ENCODE measurements around the gene ALG13.

DNA sequence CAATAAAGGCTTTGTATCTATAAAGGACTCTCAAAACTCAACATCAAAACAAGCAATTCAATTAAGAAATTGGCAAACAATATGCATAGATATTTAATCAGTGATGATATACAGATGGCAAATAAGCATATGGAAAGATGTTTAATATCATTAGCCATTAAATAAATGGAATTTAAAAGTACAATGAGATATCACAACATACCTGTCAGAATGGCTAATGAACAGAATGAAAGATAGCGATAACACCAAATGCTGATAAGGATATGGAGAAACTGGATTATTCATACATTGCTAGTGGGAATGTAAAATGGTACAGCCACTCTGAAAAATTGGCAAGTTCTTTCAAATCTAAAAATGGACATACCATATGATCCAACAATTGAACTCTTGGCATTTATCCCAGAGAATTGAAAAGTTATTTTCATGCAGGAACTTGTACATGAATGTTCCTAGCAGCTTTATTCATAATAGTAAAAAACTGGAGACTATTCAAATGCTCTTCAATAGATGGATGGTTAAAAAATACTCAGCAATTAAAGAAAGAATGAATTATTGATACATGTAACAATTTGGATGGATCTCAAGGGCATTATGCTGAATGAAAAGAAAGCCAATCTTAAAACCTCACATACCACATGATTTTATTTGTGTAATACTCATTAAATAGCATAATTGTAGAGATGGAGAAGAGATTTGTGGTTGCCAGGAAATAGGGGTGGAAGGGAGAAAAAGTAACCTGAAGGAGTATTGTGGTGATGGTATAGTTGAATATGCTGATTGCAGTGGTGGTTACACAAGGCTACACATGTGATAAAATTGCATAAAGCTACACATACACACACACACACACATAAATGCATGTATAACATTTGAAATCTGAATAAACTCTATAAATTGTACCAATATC, 45.9 kb upstream of the ALG13 start:
- TF ChIP-seq, protein P1, sequence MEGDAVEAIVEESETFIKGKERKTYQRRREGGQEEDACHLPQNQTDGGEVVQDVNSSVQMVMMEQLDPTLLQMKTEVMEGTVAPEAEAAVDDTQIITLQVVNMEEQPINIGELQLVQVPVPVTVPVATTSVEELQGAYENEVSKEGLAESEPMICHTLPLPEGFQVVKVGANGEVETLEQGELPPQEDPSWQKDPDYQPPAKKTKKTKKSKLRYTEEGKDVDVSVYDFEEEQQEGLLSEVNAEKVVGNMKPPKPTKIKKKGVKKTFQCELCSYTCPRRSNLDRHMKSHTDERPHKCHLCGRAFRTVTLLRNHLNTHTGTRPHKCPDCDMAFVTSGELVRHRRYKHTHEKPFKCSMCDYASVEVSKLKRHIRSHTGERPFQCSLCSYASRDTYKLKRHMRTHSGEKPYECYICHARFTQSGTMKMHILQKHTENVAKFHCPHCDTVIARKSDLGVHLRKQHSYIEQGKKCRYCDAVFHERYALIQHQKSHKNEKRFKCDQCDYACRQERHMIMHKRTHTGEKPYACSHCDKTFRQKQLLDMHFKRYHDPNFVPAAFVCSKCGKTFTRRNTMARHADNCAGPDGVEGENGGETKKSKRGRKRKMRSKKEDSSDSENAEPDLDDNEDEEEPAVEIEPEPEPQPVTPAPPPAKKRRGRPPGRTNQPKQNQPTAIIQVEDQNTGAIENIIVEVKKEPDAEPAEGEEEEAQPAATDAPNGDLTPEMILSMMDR (IDR thresholded peaks at IDR 0.05), result no peak
- TF ChIP-seq ZFX (IDR thresholded peaks at IDR 0.05; ENCODE audit: borderline replicate concordance), result no peak

All from 22Rv1 (cell line).